ENCODE data around the gene HNRNPA2B1. TPM values are rescaled to one million over a fixed set of nuclear protein-coding genes. Genes with fewer than 3 reads are reported as not detected.
A peak's percentile ranks its signal among the peaks of the same experiment; 100 is the strongest.

HNRNPA2B1 gene
- total RNA-seq, 1 donor from 2014 or later, result 62.7 TPM

GRCh38 chr7:26147030-26147429 is 53.5 kb downstream of the HNRNPA2B1 start:
- Histone ChIP-seq H3K4me3 (ENCODE audit: low read depth, low read length) (no peak overlapping the region), H3K36me3 (ENCODE audit: control insufficient read depth, insufficient read depth, low read length) (no peaks in the 10 kb centered on the region), H3K27me3 (ENCODE audit: control insufficient read depth, insufficient read depth, low read length) (no peaks in the 10 kb centered on the region)
- DNase-seq (ENCODE audit: low read depth), result peak; percentile 67
- FAIRE-seq, result peak; percentile 23
- no peak for TF ChIP-seq CTCF (IDR thresholded peaks at IDR 0.05; ENCODE audit: insufficient read depth, low read length, severe bottlenecking)

- no peak for TF ChIP-seq CTCF (IDR thresholded peaks at IDR 0.05; ENCODE audit: insufficient read depth, low read length, severe bottlenecking)
- Histone ChIP-seq H3K36me3 (ENCODE audit: control insufficient read depth, insufficient read depth, low read length) (no peaks in the 10 kb centered on the region), H3K27me3 (ENCODE audit: control insufficient read depth, insufficient read depth, low read length) (no peaks in the 10 kb centered on the region), H3K4me3 (ENCODE audit: low read depth, low read length) (no peak overlapping the region)
- no peak for FAIRE-seq
- DNase-seq (ENCODE audit: low read depth), result no peak
Observed at GRCh38 chr7:26145238-26145637, 55.3 kb downstream of the HNRNPA2B1 start.

- Histone ChIP-seq H3K27me3 (ENCODE audit: control insufficient read depth, insufficient read depth, low read length) (no peaks in the 10 kb centered on the region), H3K36me3 (ENCODE audit: control insufficient read depth, insufficient read depth, low read length) (no peaks in the 10 kb centered on the region), H3K4me3 (ENCODE audit: low read depth, low read length) (no peak overlapping the region)
- no peak for TF ChIP-seq CTCF (IDR thresholded peaks at IDR 0.05; ENCODE audit: insufficient read depth, low read length, severe bottlenecking)
- FAIRE-seq (no peak), DNase-seq (ENCODE audit: low read depth) (no peak)
Observed at GRCh38 chr7:26144184-26145080, 56.1 kb downstream of the HNRNPA2B1 start.

GRCh38 chr7:26143298-26144048 is 57.1 kb downstream of the HNRNPA2B1 start:
- Histone ChIP-seq H3K27me3 (ENCODE audit: control insufficient read depth, insufficient read depth, low read length) (no peaks in the 10 kb centered on the region), H3K36me3 (ENCODE audit: control insufficient read depth, insufficient read depth, low read length) (no peaks in the 10 kb centered on the region), H3K4me3 (ENCODE audit: low read depth, low read length) (no peak overlapping the region)
- TF ChIP-seq CTCF (IDR thresholded peaks at IDR 0.05; ENCODE audit: insufficient read depth, low read length, severe bottlenecking), result no peak
- DNase-seq (ENCODE audit: low read depth), result peak; percentile 60
- no peak for FAIRE-seq

- FAIRE-seq (no peak), DNase-seq (ENCODE audit: low read depth) (no peak)
- Histone ChIP-seq H3K36me3 (ENCODE audit: control insufficient read depth, insufficient read depth, low read length) (no peaks in the 10 kb centered on the region), H3K27me3 (ENCODE audit: control insufficient read depth, insufficient read depth, low read length) (no peaks in the 10 kb centered on the region), H3K4me3 (ENCODE audit: low read depth, low read length) (no peak overlapping the region)
- no peak for TF ChIP-seq CTCF (IDR thresholded peaks at IDR 0.05; ENCODE audit: insufficient read depth, low read length, severe bottlenecking)
Observed at GRCh38 chr7:26141077-26141476, 59.5 kb downstream of the HNRNPA2B1 start.

All from bronchial epithelial cell (primary cell).